ENCODE measurements around the gene MT1B.
A peak's percentile ranks its signal among the peaks of the same experiment; 100 is the strongest.

MT1B gene

GRCh38 chr16:56643080-56643778 lies 8.5 kb upstream of the MT1B start:
- Histone ChIP-seq H3K27ac (ENCODE audit: low read length, poor library complexity, severe bottlenecking) (no peak overlapping the region), H3K9ac (ENCODE audit: low read length) (peak overlapping the region; percentile 54), H2BK12ac (ENCODE audit: low read length in 2 of 2) (no peak overlapping the region), H2AFZ (ENCODE audit: low read depth, low read length) (no peak overlapping the region), H3K4ac (ENCODE audit: low read depth in 1 of 2, low read length in 2 of 2) (no peak overlapping the region), H3K27me3 (ENCODE audit: control insufficient read depth in 1 of 2, insufficient read depth in 1 of 2, low read length in 2 of 2) (peaks cover 38 to 94% of the 10 kb centered on the region in 2 experiments), H2BK120ac (ENCODE audit: low read depth, low read length) (no peak overlapping the region), H3K36me3 (ENCODE audit: control insufficient read depth in 1 of 2, insufficient read depth in 2 of 2, low read depth in 1 of 2, low read length in 2 of 2) (no peaks in the 10 kb centered on the region), H3K79me1 (replicated peaks; ENCODE audit: low read length, poor library complexity, severe bottlenecking) (no peaks in the 10 kb centered on the region), H2BK5ac (ENCODE audit: low read depth, low read length, poor library complexity, severe bottlenecking) (no peak overlapping the region), H4K8ac (ENCODE audit: low read length) (no peak overlapping the region), H3K18ac (ENCODE audit: low read depth in 1 of 2, low read length in 2 of 2) (no peak overlapping the region), H4K91ac (ENCODE audit: low read length) (no peak overlapping the region), H3K4me3 (ENCODE audit: insufficient read depth in 1 of 2, low read depth in 1 of 2, low read length in 2 of 2) (peak overlapping the region; percentile 34 to 69), H3K23ac (ENCODE audit: low read length in 2 of 2) (no peak overlapping the region), H2BK15ac (ENCODE audit: low read depth, poor library complexity, severe bottlenecking) (no peak overlapping the region), H3K14ac (ENCODE audit: low read length in 2 of 2) (no peak overlapping the region), H3K4me1 (ENCODE audit: control insufficient read depth, insufficient read depth, low read depth, low read length) (peaks cover 15% of the 10 kb centered on the region), H3K9me3 (ENCODE audit: control insufficient read depth, low read length) (no peaks in the 10 kb centered on the region), H3K4me2 (ENCODE audit: low read length, poor library complexity, severe bottlenecking) (peak overlapping the region; percentile 48), H2AK5ac (ENCODE audit: low read length, severe bottlenecking) (no peak overlapping the region)
- WGBS, result 2% methylated on average over 42 of the region's 42 CpGs
- DNase-seq, result no peak

DNA sequence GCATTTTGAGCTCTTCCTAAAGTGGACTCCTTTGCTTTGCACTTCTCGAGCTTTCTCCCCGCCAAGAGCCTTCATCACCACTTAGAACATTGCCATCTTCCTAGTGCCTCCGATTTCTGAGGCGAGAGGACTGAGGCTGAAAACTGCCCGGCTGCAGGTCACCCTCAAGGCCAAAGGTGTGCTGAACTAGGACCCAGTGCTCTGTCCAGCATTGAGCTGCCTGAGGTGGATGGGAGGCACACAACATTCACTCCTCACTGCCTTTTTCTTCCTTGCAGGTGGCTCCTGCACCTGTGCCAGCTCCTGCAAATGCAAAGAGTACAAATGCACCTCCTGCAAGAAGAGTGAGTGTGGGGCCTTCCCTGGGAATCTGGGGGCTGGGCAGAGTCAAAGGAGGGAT lies 7.9 kb upstream of the MT1B start:
- H3K9me3 ChIP-seq (ENCODE audit: control insufficient read depth, low read length), result no peaks in the 10 kb centered on the region
- no peak overlapping the region for H3K27ac ChIP-seq (ENCODE audit: low read length, poor library complexity, severe bottlenecking)
- no peak overlapping the region for H2BK15ac ChIP-seq (ENCODE audit: low read depth, poor library complexity, severe bottlenecking)
- no peak overlapping the region for H2AK5ac ChIP-seq (ENCODE audit: low read length, severe bottlenecking)
- no peaks in the 10 kb centered on the region for H3K36me3 ChIP-seq (ENCODE audit: control insufficient read depth in 1 of 2, insufficient read depth in 2 of 2, low read depth in 1 of 2, low read length in 2 of 2)
- H4K91ac ChIP-seq (ENCODE audit: low read length), result no peak overlapping the region
- peaks cover 44 to 94% of the 10 kb centered on the region in 2 experiments for H3K27me3 ChIP-seq (ENCODE audit: control insufficient read depth in 1 of 2, insufficient read depth in 1 of 2, low read length in 2 of 2)
- H2BK5ac ChIP-seq (ENCODE audit: low read depth, low read length, poor library complexity, severe bottlenecking), result no peak overlapping the region
- peak overlapping the region in 1 of 2 experiments; percentile 69 for H3K4me3 ChIP-seq (ENCODE audit: insufficient read depth in 1 of 2, low read depth in 1 of 2, low read length in 2 of 2)
- no peak overlapping the region for H3K4me2 ChIP-seq (ENCODE audit: low read length, poor library complexity, severe bottlenecking)
- H2BK12ac ChIP-seq (ENCODE audit: low read length in 2 of 2), result no peak overlapping the region
- DNase-seq, result no peak
- H3K79me1 ChIP-seq (replicated peaks; ENCODE audit: low read length, poor library complexity, severe bottlenecking), result no peaks in the 10 kb centered on the region
- H3K4me1 ChIP-seq (ENCODE audit: control insufficient read depth, insufficient read depth, low read depth, low read length), result peaks cover 11% of the 10 kb centered on the region
- H4K8ac ChIP-seq (ENCODE audit: low read length), result no peak overlapping the region
- H3K9ac ChIP-seq (ENCODE audit: low read length), result peak overlapping the region; percentile 54
- no peak overlapping the region for H2BK120ac ChIP-seq (ENCODE audit: low read depth, low read length)
- peak overlapping the region in 1 of 2 experiments; percentile 9 for H3K23ac ChIP-seq (ENCODE audit: low read length in 2 of 2)
- WGBS, result 38% methylated on average over 5 of the region's 5 CpGs
- H3K18ac ChIP-seq (ENCODE audit: low read depth in 1 of 2, low read length in 2 of 2), result no peak overlapping the region
- H3K4ac ChIP-seq (ENCODE audit: low read depth in 1 of 2, low read length in 2 of 2), result no peak overlapping the region
- no peak overlapping the region for H3K14ac ChIP-seq (ENCODE audit: low read length in 2 of 2)
- H2AFZ ChIP-seq (ENCODE audit: low read depth, low read length), result no peak overlapping the region

GRCh38 chr16:56645311-56645710 lies 6.4 kb upstream of the MT1B start:
- Histone ChIP-seq H3K23ac (ENCODE audit: low read length in 2 of 2) (no peak overlapping the region), H2BK5ac (ENCODE audit: low read depth, low read length, poor library complexity, severe bottlenecking) (no peak overlapping the region), H3K27ac (ENCODE audit: low read length, poor library complexity, severe bottlenecking) (no peak overlapping the region), H2BK15ac (ENCODE audit: low read depth, poor library complexity, severe bottlenecking) (no peak overlapping the region), H3K18ac (ENCODE audit: low read depth in 1 of 2, low read length in 2 of 2) (no peak overlapping the region), H3K36me3 (ENCODE audit: control insufficient read depth in 1 of 2, insufficient read depth in 2 of 2, low read depth in 1 of 2, low read length in 2 of 2) (no peaks in the 10 kb centered on the region), H3K4me2 (ENCODE audit: low read length, poor library complexity, severe bottlenecking) (no peak overlapping the region), H3K79me1 (replicated peaks; ENCODE audit: low read length, poor library complexity, severe bottlenecking) (no peaks in the 10 kb centered on the region), H2BK12ac (ENCODE audit: low read length in 2 of 2) (no peak overlapping the region), H2BK120ac (ENCODE audit: low read depth, low read length) (no peak overlapping the region), H3K4ac (ENCODE audit: low read depth in 1 of 2, low read length in 2 of 2) (no peak overlapping the region), H3K14ac (ENCODE audit: low read length in 2 of 2) (no peak overlapping the region), H4K8ac (ENCODE audit: low read length) (no peak overlapping the region), H3K4me1 (ENCODE audit: control insufficient read depth, insufficient read depth, low read depth, low read length) (peaks cover 11% of the 10 kb centered on the region), H3K9ac (ENCODE audit: low read length) (no peak overlapping the region), H2AK5ac (ENCODE audit: low read length, severe bottlenecking) (no peak overlapping the region), H3K9me3 (ENCODE audit: control insufficient read depth, low read length) (no peaks in the 10 kb centered on the region), H3K4me3 (ENCODE audit: insufficient read depth in 1 of 2, low read depth in 1 of 2, low read length in 2 of 2) (no peak overlapping the region), H2AFZ (ENCODE audit: low read depth, low read length) (no peak overlapping the region), H4K91ac (ENCODE audit: low read length) (no peak overlapping the region), H3K27me3 (ENCODE audit: control insufficient read depth in 1 of 2, insufficient read depth in 1 of 2, low read length in 2 of 2) (peaks cover 56 to 88% of the 10 kb centered on the region in 2 experiments)
- no peak for DNase-seq
- 70% methylated on average over 1 of the region's 1 CpG for WGBS

DNA sequence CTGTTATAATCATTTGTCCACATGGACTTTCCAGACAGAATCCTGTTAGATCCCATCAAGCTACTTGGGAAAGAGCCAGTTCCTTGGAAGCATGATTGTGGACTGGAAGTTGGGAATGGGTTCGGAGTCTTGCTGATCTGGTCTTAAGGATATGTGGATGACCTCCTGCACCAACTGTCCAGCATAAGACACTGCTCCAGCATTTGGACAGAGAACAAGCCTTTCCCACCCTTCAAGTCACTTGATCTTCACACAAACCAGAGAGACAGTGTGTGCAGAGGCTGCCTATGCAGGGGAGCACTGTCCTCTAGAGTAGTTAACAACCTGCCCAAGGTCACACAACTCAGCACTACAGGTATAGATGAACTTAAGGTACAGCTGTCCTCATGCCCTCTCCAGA lies 5.8 kb upstream of the MT1B start:
- H3K4me3 ChIP-seq (ENCODE audit: insufficient read depth in 1 of 2, low read depth in 1 of 2, low read length in 2 of 2), result no peak overlapping the region
- no peak overlapping the region for H3K27ac ChIP-seq (ENCODE audit: low read length, poor library complexity, severe bottlenecking)
- no peak overlapping the region for H2BK12ac ChIP-seq (ENCODE audit: low read length in 2 of 2)
- no peak overlapping the region for H3K23ac ChIP-seq (ENCODE audit: low read length in 2 of 2)
- no peak overlapping the region for H3K14ac ChIP-seq (ENCODE audit: low read length in 2 of 2)
- H2BK5ac ChIP-seq (ENCODE audit: low read depth, low read length, poor library complexity, severe bottlenecking), result no peak overlapping the region
- H3K4me1 ChIP-seq (ENCODE audit: control insufficient read depth, insufficient read depth, low read depth, low read length), result peaks cover 11% of the 10 kb centered on the region
- no peak overlapping the region for H3K4me2 ChIP-seq (ENCODE audit: low read length, poor library complexity, severe bottlenecking)
- H4K8ac ChIP-seq (ENCODE audit: low read length), result no peak overlapping the region
- no peak overlapping the region for H2AFZ ChIP-seq (ENCODE audit: low read depth, low read length)
- WGBS, result 0% methylated on average over 1 of the region's 1 CpG
- DNase-seq, result no peak
- H2BK120ac ChIP-seq (ENCODE audit: low read depth, low read length), result no peak overlapping the region
- no peak overlapping the region for H2AK5ac ChIP-seq (ENCODE audit: low read length, severe bottlenecking)
- no peaks in the 10 kb centered on the region for H3K36me3 ChIP-seq (ENCODE audit: control insufficient read depth in 1 of 2, insufficient read depth in 2 of 2, low read depth in 1 of 2, low read length in 2 of 2)
- H3K9ac ChIP-seq (ENCODE audit: low read length), result no peak overlapping the region
- H3K79me1 ChIP-seq (replicated peaks; ENCODE audit: low read length, poor library complexity, severe bottlenecking), result no peaks in the 10 kb centered on the region
- no peak overlapping the region for H4K91ac ChIP-seq (ENCODE audit: low read length)
- no peak overlapping the region for H3K4ac ChIP-seq (ENCODE audit: low read depth in 1 of 2, low read length in 2 of 2)
- H3K27me3 ChIP-seq (ENCODE audit: control insufficient read depth in 1 of 2, insufficient read depth in 1 of 2, low read length in 2 of 2), result peaks cover 56 to 85% of the 10 kb centered on the region in 2 experiments
- H3K18ac ChIP-seq (ENCODE audit: low read depth in 1 of 2, low read length in 2 of 2), result no peak overlapping the region
- no peaks in the 10 kb centered on the region for H3K9me3 ChIP-seq (ENCODE audit: control insufficient read depth, low read length)
- no peak overlapping the region for H2BK15ac ChIP-seq (ENCODE audit: low read depth, poor library complexity, severe bottlenecking)
